Measurements from ENCODE around the gene PPM1H.

The PPM1H gene

GRCh38 chr12:62930546-62931425 lies 4.2 kb downstream of the PPM1H start:
- H2BK15ac ChIP-seq (replicated peaks; ENCODE audit: low read depth): peak overlapping the region; percentile 75
- peak overlapping the region; percentile 91 for H3K27ac ChIP-seq (ENCODE audit: low read depth, low read length)
- peak overlapping the region; percentile 15 for H3K4me2 ChIP-seq (ENCODE audit: low read length)
- peak; percentile 75 for DNase-seq
- H3K27me3 ChIP-seq (ENCODE audit: insufficient read depth, low read length, poor library complexity): no peaks in the 10 kb centered on the region
- H3K4me1 ChIP-seq (ENCODE audit: control insufficient read depth, low read depth, low read length): peaks cover 17% of the 10 kb centered on the region
- WGBS (ENCODE audit: extremely low coverage, insufficient coverage, low lambda C conversion rate): no CpG with 5 or more reads among the region's 5 CpGs
- H2AK5ac ChIP-seq (ENCODE audit: low read length): no peak overlapping the region
- H3K23ac ChIP-seq (ENCODE audit: low read length): no peak overlapping the region
- H3K4ac ChIP-seq (ENCODE audit: low read depth, low read length): no peak overlapping the region
- peak overlapping the region; percentile 47 for H3K9ac ChIP-seq (ENCODE audit: low read length)
- peaks cover 3% of the 10 kb centered on the region for H3K79me1 ChIP-seq (ENCODE audit: low read length)
- no peak overlapping the region for H4K5ac ChIP-seq (ENCODE audit: low read length)
- H3K56ac ChIP-seq (ENCODE audit: low read length): peak overlapping the region; percentile 70
- H3K4me3 ChIP-seq (ENCODE audit: low read length): no peak overlapping the region
- no peak overlapping the region for H4K8ac ChIP-seq (ENCODE audit: low read depth, low read length)
- H3K79me2 ChIP-seq (ENCODE audit: control insufficient read depth, insufficient read depth, low read length): peaks cover 25% of the 10 kb centered on the region
- no peaks in the 10 kb centered on the region for H3K36me3 ChIP-seq (ENCODE audit: control insufficient read depth, insufficient read depth, low read length)
- H2BK5ac ChIP-seq (ENCODE audit: low read length): peak overlapping the region; percentile 62
- H2BK120ac ChIP-seq (ENCODE audit: low read depth, low read length): peak overlapping the region; percentile 68
- H3K18ac ChIP-seq (ENCODE audit: low read length): peak overlapping the region; percentile 83

GRCh38 chr12:62928632-62929031 lies 6.3 kb downstream of the PPM1H start:
- Histone ChIP-seq H3K27ac (ENCODE audit: low read depth, low read length) (peak overlapping the region; percentile 3), H3K79me2 (ENCODE audit: control insufficient read depth, insufficient read depth, low read length) (peaks cover 37% of the 10 kb centered on the region), H3K56ac (ENCODE audit: low read length) (no peak overlapping the region), H3K36me3 (ENCODE audit: control insufficient read depth, insufficient read depth, low read length) (no peaks in the 10 kb centered on the region), H2BK5ac (ENCODE audit: low read length) (no peak overlapping the region), H2AK5ac (ENCODE audit: low read length) (no peak overlapping the region), H3K4me3 (ENCODE audit: low read length) (no peak overlapping the region), H3K23ac (ENCODE audit: low read length) (no peak overlapping the region), H2BK15ac (replicated peaks; ENCODE audit: low read depth) (peak overlapping the region; percentile 85), H3K18ac (ENCODE audit: low read length) (no peak overlapping the region), H4K5ac (ENCODE audit: low read length) (no peak overlapping the region), H3K9ac (ENCODE audit: low read length) (no peak overlapping the region), H3K4ac (ENCODE audit: low read depth, low read length) (no peak overlapping the region), H3K4me2 (ENCODE audit: low read length) (no peak overlapping the region), H2BK120ac (ENCODE audit: low read depth, low read length) (no peak overlapping the region), H4K8ac (ENCODE audit: low read depth, low read length) (no peak overlapping the region), H3K79me1 (ENCODE audit: low read length) (peaks cover 3% of the 10 kb centered on the region), H3K27me3 (ENCODE audit: insufficient read depth, low read length, poor library complexity) (no peaks in the 10 kb centered on the region), H3K4me1 (ENCODE audit: control insufficient read depth, low read depth, low read length) (peaks cover 17% of the 10 kb centered on the region)
- no peak for DNase-seq
- WGBS (ENCODE audit: extremely low coverage, insufficient coverage, low lambda C conversion rate): no CpG with 5 or more reads among the region's 2 CpGs

GRCh38 chr12:62925680-62926079 lies 9.3 kb downstream of the PPM1H start:
- Histone ChIP-seq H3K23ac (ENCODE audit: low read length) (no peak overlapping the region), H2BK5ac (ENCODE audit: low read length) (no peak overlapping the region), H3K36me3 (ENCODE audit: control insufficient read depth, insufficient read depth, low read length) (no peaks in the 10 kb centered on the region), H3K27ac (ENCODE audit: low read depth, low read length) (no peak overlapping the region), H4K8ac (ENCODE audit: low read depth, low read length) (no peak overlapping the region), H3K4me3 (ENCODE audit: low read length) (no peak overlapping the region), H3K9ac (ENCODE audit: low read length) (no peak overlapping the region), H3K4me1 (ENCODE audit: control insufficient read depth, low read depth, low read length) (peaks cover 8% of the 10 kb centered on the region), H2BK15ac (replicated peaks; ENCODE audit: low read depth) (no peak overlapping the region), H3K27me3 (ENCODE audit: insufficient read depth, low read length, poor library complexity) (no peaks in the 10 kb centered on the region), H3K79me1 (ENCODE audit: low read length) (peaks cover 4% of the 10 kb centered on the region), H2BK120ac (ENCODE audit: low read depth, low read length) (no peak overlapping the region), H4K5ac (ENCODE audit: low read length) (no peak overlapping the region), H3K79me2 (ENCODE audit: control insufficient read depth, insufficient read depth, low read length) (peaks cover 32% of the 10 kb centered on the region), H2AK5ac (ENCODE audit: low read length) (no peak overlapping the region), H3K18ac (ENCODE audit: low read length) (no peak overlapping the region), H3K4me2 (ENCODE audit: low read length) (no peak overlapping the region), H3K56ac (ENCODE audit: low read length) (no peak overlapping the region), H3K4ac (ENCODE audit: low read depth, low read length) (no peak overlapping the region)
- WGBS (ENCODE audit: extremely low coverage, insufficient coverage, low lambda C conversion rate): no CpG with 5 or more reads among the region's 1 CpG
- no peak for DNase-seq

GRCh38 chr12:62924084-62924483 lies 10.9 kb downstream of the PPM1H start:
- H3K18ac ChIP-seq (ENCODE audit: low read length): no peak overlapping the region
- H3K4ac ChIP-seq (ENCODE audit: low read depth, low read length): no peak overlapping the region
- no peak overlapping the region for H2BK15ac ChIP-seq (replicated peaks; ENCODE audit: low read depth)
- peaks cover 4% of the 10 kb centered on the region for H3K79me1 ChIP-seq (ENCODE audit: low read length)
- no peak overlapping the region for H3K56ac ChIP-seq (ENCODE audit: low read length)
- H2AK5ac ChIP-seq (ENCODE audit: low read length): no peak overlapping the region
- H3K27me3 ChIP-seq (ENCODE audit: insufficient read depth, low read length, poor library complexity): no peaks in the 10 kb centered on the region
- no peak overlapping the region for H4K8ac ChIP-seq (ENCODE audit: low read depth, low read length)
- H3K23ac ChIP-seq (ENCODE audit: low read length): no peak overlapping the region
- H3K4me3 ChIP-seq (ENCODE audit: low read length): no peak overlapping the region
- no peak overlapping the region for H3K27ac ChIP-seq (ENCODE audit: low read depth, low read length)
- H3K79me2 ChIP-seq (ENCODE audit: control insufficient read depth, insufficient read depth, low read length): peaks cover 33% of the 10 kb centered on the region
- H2BK5ac ChIP-seq (ENCODE audit: low read length): no peak overlapping the region
- H4K5ac ChIP-seq (ENCODE audit: low read length): no peak overlapping the region
- H3K9ac ChIP-seq (ENCODE audit: low read length): no peak overlapping the region
- WGBS (ENCODE audit: extremely low coverage, insufficient coverage, low lambda C conversion rate): no CpG with 5 or more reads among the region's 2 CpGs
- no peak overlapping the region for H3K4me2 ChIP-seq (ENCODE audit: low read length)
- DNase-seq: no peak
- peaks cover 4% of the 10 kb centered on the region for H3K4me1 ChIP-seq (ENCODE audit: control insufficient read depth, low read depth, low read length)
- H2BK120ac ChIP-seq (ENCODE audit: low read depth, low read length): no peak overlapping the region
- H3K36me3 ChIP-seq (ENCODE audit: control insufficient read depth, insufficient read depth, low read length): no peaks in the 10 kb centered on the region

GRCh38 chr12:62922539-62922938 lies 12.4 kb downstream of the PPM1H start:
- Histone ChIP-seq H2AK5ac (ENCODE audit: low read length) (no peak overlapping the region), H3K56ac (ENCODE audit: low read length) (no peak overlapping the region), H3K79me2 (ENCODE audit: control insufficient read depth, insufficient read depth, low read length) (peaks cover 28% of the 10 kb centered on the region), H4K8ac (ENCODE audit: low read depth, low read length) (no peak overlapping the region), H3K18ac (ENCODE audit: low read length) (peak overlapping the region; percentile 80), H2BK120ac (ENCODE audit: low read depth, low read length) (no peak overlapping the region), H4K5ac (ENCODE audit: low read length) (no peak overlapping the region), H3K23ac (ENCODE audit: low read length) (no peak overlapping the region), H3K36me3 (ENCODE audit: control insufficient read depth, insufficient read depth, low read length) (no peaks in the 10 kb centered on the region), H2BK15ac (replicated peaks; ENCODE audit: low read depth) (no peak overlapping the region), H3K4me2 (ENCODE audit: low read length) (no peak overlapping the region), H2BK5ac (ENCODE audit: low read length) (no peak overlapping the region), H3K4ac (ENCODE audit: low read depth, low read length) (no peak overlapping the region), H3K79me1 (ENCODE audit: low read length) (peaks cover 4% of the 10 kb centered on the region), H3K4me1 (ENCODE audit: control insufficient read depth, low read depth, low read length) (peaks cover 2% of the 10 kb centered on the region), H3K27me3 (ENCODE audit: insufficient read depth, low read length, poor library complexity) (no peaks in the 10 kb centered on the region), H3K9ac (ENCODE audit: low read length) (no peak overlapping the region), H3K4me3 (ENCODE audit: low read length) (no peak overlapping the region), H3K27ac (ENCODE audit: low read depth, low read length) (no peak overlapping the region)
- WGBS (ENCODE audit: extremely low coverage, insufficient coverage, low lambda C conversion rate): no CpG with 5 or more reads among the region's 2 CpGs
- DNase-seq: no peak
